Common myeloid progenitor, CD34-positive (primary cell): Measurements from ENCODE around the gene NOD2.

Experiments used
- CTCF ChIA-PET: fragments of 350-600 bp; sonication (Branson Sonifier 250); formaldehyde crosslinking; loops from one replicate; lab custom pipeline; 2021; ENCODE audit warnings: antibody characterized with exemption; lab: Charles Lee
- POLR2A ChIA-PET: fragments of 350-600 bp; sonication (Branson Sonifier 250); formaldehyde crosslinking; loops from one replicate; lab custom pipeline; 2021; ENCODE audit warnings: antibody characterized with exemption; lab: Charles Lee
- DNase-seq, 3 donors: peaks; one replicate each; pipeline versions ENCODE4 v3.0.0 to v3.0.0-alpha.2; 2013
- H3K27ac ChIP-seq, 2 experiments: 1 replicate in 1 of 2; 2 replicates in 1 of 2; pipeline ENCODE4 v1.7.0; 2013; ENCODE audit warnings: inconsistent platforms in 2 of 2, low read length in 2 of 2, mild to moderate bottlenecking in 2 of 2, low read depth in 1 of 2, moderate library complexity in 1 of 2; ENCODE audit not compliant: severe bottlenecking in 2 of 2, insufficient read depth in 1 of 2, poor library complexity in 1 of 2
- H3K27me3 ChIP-seq, 5 experiments: replicated peaks in 2 of 5; 1 replicate in 3 of 5; 2 replicates in 2 of 5; pipeline versions ENCODE4 v1.6.1 to v1.7.0; 2013; ENCODE audit warnings: low read length in 4 of 5, mild to moderate bottlenecking in 2 of 5, moderate library complexity in 2 of 5, inconsistent platforms in 1 of 5; ENCODE audit not compliant: insufficient read depth in 5 of 5, control insufficient read depth in 4 of 5
- H3K36me3 ChIP-seq, 4 experiments: 1 replicate in 2 of 4; 2 replicates in 2 of 4; pipeline versions ENCODE4 v1.6.1 to v1.7.0; 2013; ENCODE audit warnings: low read length in 3 of 4, control low read depth in 1 of 4, mild to moderate bottlenecking in 1 of 4; ENCODE audit not compliant: control insufficient read depth in 4 of 4, insufficient read depth in 4 of 4
- H3K4me1 ChIP-seq, 4 experiments: 1 replicate in 3 of 4; 2 replicates in 1 of 4; pipeline versions ENCODE4 v1.6.1 to v1.7.1; 2013; ENCODE audit warnings: low read length in 3 of 4, mild to moderate bottlenecking in 3 of 4, control low read depth in 1 of 4, inconsistent platforms in 1 of 4, moderate library complexity in 1 of 4; ENCODE audit not compliant: control insufficient read depth in 4 of 4, insufficient read depth in 4 of 4; ENCODE audit errors: control extremely low read depth in 1 of 4
- H3K4me3 ChIP-seq, 7 experiments: 1 replicate in 4 of 7; 2 replicates in 3 of 7; pipeline versions ENCODE4 v1.5.1 to v1.7.0; 2013; ENCODE audit warnings: mild to moderate bottlenecking in 7 of 7, low read length in 6 of 7, moderate library complexity in 6 of 7, inconsistent platforms in 2 of 7, low read depth in 2 of 7, control low read depth in 1 of 7; ENCODE audit not compliant: insufficient read depth in 4 of 7, control insufficient read depth in 1 of 7; ENCODE audit errors: extremely low read depth in 1 of 7
- H3K9me3 ChIP-seq, 5 experiments: 1 replicate in 4 of 5; 2 replicates in 1 of 5; pipeline versions ENCODE4 v1.6.1 to v1.7.1; 2013; ENCODE audit warnings: low read length in 4 of 5, mild to moderate bottlenecking in 2 of 5, inconsistent platforms in 1 of 5, low read depth in 1 of 5, moderate library complexity in 1 of 5; ENCODE audit not compliant: control insufficient read depth in 4 of 5, insufficient read depth in 2 of 5; ENCODE audit errors: control extremely low read depth in 1 of 5
- WGBS: methylation state at CpG from one replicate; pipeline ENCODE4 v1.1.5; 2013; ENCODE audit not compliant: insufficient coverage; 5-methylcytosine and 5-hydroxymethylcytosine counted together

The NOD2 gene

DNA sequence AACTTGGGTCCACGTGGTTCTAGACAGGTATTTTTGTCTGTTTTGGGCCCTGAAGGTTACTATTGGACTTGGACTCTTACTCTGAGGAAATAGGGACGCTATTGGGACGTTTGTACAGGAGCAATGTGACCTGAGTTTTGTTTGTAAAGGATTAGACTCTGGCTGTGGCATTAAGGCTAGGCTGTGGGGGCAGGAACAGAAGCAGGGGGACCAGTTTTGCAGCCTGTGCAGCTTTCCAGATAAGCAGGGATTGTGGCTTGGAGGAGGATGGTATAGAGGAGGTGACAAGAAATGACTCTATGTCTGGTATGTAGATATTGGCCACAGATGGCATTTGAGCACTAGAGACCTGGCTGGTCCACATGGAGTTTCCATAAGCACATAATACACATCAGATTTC is 12.8 kb downstream of the NOD2 start:
- POLR2A ChIA-PET = no interaction called here
- no peaks in the 10 kb centered on the region for H3K27me3 ChIP-seq
- H3K4me1 ChIP-seq = peaks cover 20 to 58% (median 50%) of the 10 kb centered on the region in 4 experiments
- H3K36me3 ChIP-seq = peaks cover 0 to 2% (median 0%) of the 10 kb centered on the region in 4 experiments
- 76% methylated on average over 3 of the region's 3 CpGs for WGBS
- H3K9me3 ChIP-seq = peaks cover 0 to 11% (median 6%) of the 10 kb centered on the region in 5 experiments
- CTCF ChIA-PET = interaction anchor here (0.7 kb wide), 1 partner anchor 39 kb away, joined by 3 read pairs; no protein-coding TSS in a partner anchor
- no peak for DNase-seq
- H3K27ac ChIP-seq = no peak overlapping the region
- no peak overlapping the region for H3K4me3 ChIP-seq

- H3K9me3 ChIP-seq = peaks cover 0 to 11% (median 6%) of the 10 kb centered on the region in 5 experiments
- ChIA-PET POLR2A (interaction anchor here (1.2 kb wide), 1 partner anchor 12 kb away, joined by 3 read pairs; no protein-coding TSS in a partner anchor), CTCF (interaction anchor here (0.8 to 2.8 kb wide), 13 partner anchors 9 to 42 kb away, joined by 3 to 12 read pairs (median 5); no protein-coding TSS in a partner anchor)
- no peak overlapping the region for H3K27ac ChIP-seq
- peaks cover 0 to 2% (median 0%) of the 10 kb centered on the region in 4 experiments for H3K36me3 ChIP-seq
- H3K27me3 ChIP-seq = no peaks in the 10 kb centered on the region
- H3K4me3 ChIP-seq = peak overlapping the region in 2 of 7 experiments; percentile 11 to 14
- peaks cover 28 to 63% (median 53%) of the 10 kb centered on the region in 4 experiments for H3K4me1 ChIP-seq
- 92% methylated on average over 10 of the region's 10 CpGs for WGBS
- DNase-seq = no peak
These were observed 15.1 kb downstream of the NOD2 start for GRCh38 chr16:50708373-50709060.

DNA sequence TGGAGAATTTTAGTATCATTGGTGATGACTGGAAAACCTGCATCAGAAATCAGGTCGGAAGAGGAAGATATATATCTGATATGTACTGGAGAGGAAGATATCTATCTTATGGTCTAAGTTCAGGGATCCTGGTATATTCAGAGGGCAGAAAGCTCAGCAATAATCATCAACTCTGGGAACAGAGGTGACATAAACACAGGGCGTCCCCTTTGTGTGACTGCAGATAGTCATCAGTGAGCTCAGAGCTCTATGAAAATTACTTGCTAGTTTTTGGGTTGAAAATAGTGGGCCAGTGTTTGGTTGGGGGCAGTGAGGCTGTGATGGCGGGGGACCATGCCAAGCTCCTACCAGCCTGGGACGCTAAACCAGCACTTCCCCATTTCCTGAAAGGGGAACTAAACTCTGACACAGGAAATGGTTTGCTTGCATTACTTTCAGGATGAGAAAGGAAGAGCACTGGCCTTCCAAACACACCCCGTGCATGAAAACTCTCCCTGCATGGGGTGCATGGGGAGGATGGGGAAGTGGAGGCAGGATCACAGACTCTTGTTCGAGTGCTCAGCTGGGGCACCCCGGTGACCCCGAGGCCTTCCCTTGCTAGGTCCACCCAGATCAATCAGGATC is 15.8 kb downstream of the NOD2 start:
- Histone ChIP-seq H3K36me3 (peaks cover 0 to 2% (median 0%) of the 10 kb centered on the region in 4 experiments), H3K4me3 (peak overlapping the region in 4 of 7 experiments; percentile 8 to 37 (median 23)), H3K9me3 (peaks cover 0 to 4% (median under 1%) of the 10 kb centered on the region in 5 experiments), H3K27me3 (no peaks in the 10 kb centered on the region), H3K4me1 (peaks cover 32 to 70% (median 60%) of the 10 kb centered on the region in 4 experiments), H3K27ac (no peak overlapping the region)
- ChIA-PET CTCF (interaction anchor here (0.8 to 2.8 kb wide), 13 partner anchors 9 to 43 kb away, joined by 3 to 12 read pairs (median 5); no protein-coding TSS in a partner anchor), POLR2A (interaction anchor here (1.2 kb wide), 1 partner anchor 12 kb away, joined by 3 read pairs; no protein-coding TSS in a partner anchor)
- 24% methylated on average over 6 of the region's 8 CpGs for WGBS
- peak; percentile 58 to 87 (median 87) for DNase-seq

- POLR2A ChIA-PET = interaction anchor here (0.7 kb wide), 1 partner anchor 12 kb away, joined by 3 read pairs; no protein-coding TSS in a partner anchor
- Histone ChIP-seq H3K4me3 (no peak overlapping the region), H3K27ac (no peak overlapping the region), H3K27me3 (no peaks in the 10 kb centered on the region), H3K9me3 (no peaks in the 10 kb centered on the region), H3K4me1 (peaks cover 38 to 78% (median 67%) of the 10 kb centered on the region in 4 experiments), H3K36me3 (peaks cover 0 to 2% (median 0%) of the 10 kb centered on the region in 4 experiments)
- 95% methylated on average over 5 of the region's 5 CpGs for whole genome bisulfite sequencing
- DNase-seq = no peak
- CTCF ChIA-PET = interaction anchor here (1.0 to 2.8 kb wide), 4 partner anchors 8 to 41 kb away, joined by 3 to 12 read pairs (median 3); no protein-coding TSS in a partner anchor
These were observed 16.6 kb downstream of the NOD2 start for GRCh38 chr16:50709980-50710379.

DNA sequence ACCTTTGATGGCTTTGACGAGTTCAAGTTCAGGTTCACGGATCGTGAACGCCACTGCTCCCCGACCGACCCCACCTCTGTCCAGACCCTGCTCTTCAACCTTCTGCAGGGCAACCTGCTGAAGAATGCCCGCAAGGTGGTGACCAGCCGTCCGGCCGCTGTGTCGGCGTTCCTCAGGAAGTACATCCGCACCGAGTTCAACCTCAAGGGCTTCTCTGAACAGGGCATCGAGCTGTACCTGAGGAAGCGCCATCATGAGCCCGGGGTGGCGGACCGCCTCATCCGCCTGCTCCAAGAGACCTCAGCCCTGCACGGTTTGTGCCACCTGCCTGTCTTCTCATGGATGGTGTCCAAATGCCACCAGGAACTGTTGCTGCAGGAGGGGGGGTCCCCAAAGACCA is 17.6 kb downstream of the NOD2 start:
- Histone ChIP-seq H3K36me3 (peaks cover 0 to 2% (median under 1%) of the 10 kb centered on the region in 4 experiments), H3K4me3 (no peak overlapping the region), H3K27ac (no peak overlapping the region), H3K4me1 (peaks cover 40 to 82% (median 62%) of the 10 kb centered on the region in 4 experiments), H3K27me3 (no peaks in the 10 kb centered on the region), H3K9me3 (no peaks in the 10 kb centered on the region)
- CTCF ChIA-PET = interaction anchor here (0.8 to 2.8 kb wide), 6 partner anchors 9 to 46 kb away, joined by 3 to 8 read pairs (median 3); no protein-coding TSS in a partner anchor
- POLR2A ChIA-PET = interaction anchor here (0.6 kb wide), 1 partner anchor 1173 kb away, joined by 3 read pairs; no protein-coding TSS in a partner anchor
- no peak for DNase-seq
- 96% methylated on average over 18 of the region's 21 CpGs for WGBS

GRCh38 chr16:50711862-50712559 is 18.6 kb downstream of the NOD2 start:
- H3K9me3 ChIP-seq = no peaks in the 10 kb centered on the region
- no peak overlapping the region for H3K4me3 ChIP-seq
- POLR2A ChIA-PET = no interaction called here
- 97% methylated on average over 24 of the region's 25 CpGs for WGBS
- no peaks in the 10 kb centered on the region for H3K27me3 ChIP-seq
- peaks cover 40 to 87% (median 59%) of the 10 kb centered on the region in 4 experiments for H3K4me1 ChIP-seq
- CTCF ChIA-PET = interaction anchor here (1.0 to 2.8 kb wide), 5 partner anchors 8 to 46 kb away, joined by 3 to 8 read pairs (median 4); no protein-coding TSS in a partner anchor
- H3K27ac ChIP-seq = no peak overlapping the region
- DNase-seq = no peak
- peaks cover 0 to 2% (median under 1%) of the 10 kb centered on the region in 4 experiments for H3K36me3 ChIP-seq
